NCI-H510A treated with DMSO at 0.1 percent for 48 hours (cell line): ENCODE results near the gene ADCY5.
A peak's percentile ranks its signal among the peaks of the same experiment; 100 is the strongest.

Source experiments
- DNase-seq: peaks from one replicate; lab custom pipeline; 2025; lab: John Stamatoyannopoulos, UW

The ADCY5 gene

GRCh38 chr3:123429362-123430125, 19.3 kb downstream of the ADCY5 start:
- DNase-seq: no peak

GRCh38 chr3:123424999-123425712, 23.7 kb downstream of the ADCY5 start:
- DNase-seq: no peak

GRCh38 chr3:123424321-123424998, 24.4 kb downstream of the ADCY5 start:
- no peak for DNase-seq

- DNase-seq: no peak
These were observed 25.1 kb downstream of the ADCY5 start for GRCh38 chr3:123423806-123424205.

GRCh38 chr3:123423031-123423430, 25.9 kb downstream of the ADCY5 start:
- no peak for DNase-seq

- no peak for DNase-seq
These were observed 26.4 kb downstream of the ADCY5 start for GRCh38 chr3:123422457-123422856.

- peak; percentile 3 for DNase-seq
These were observed 27.3 kb downstream of the ADCY5 start for GRCh38 chr3:123421353-123422174.

- no peak for DNase-seq
These were observed 28.4 kb downstream of the ADCY5 start for GRCh38 chr3:123420416-123420968.

GRCh38 chr3:123419850-123420297, 29.0 kb downstream of the ADCY5 start:
- no peak for DNase-seq

GRCh38 chr3:123419181-123419849, 29.6 kb downstream of the ADCY5 start:
- DNase-seq: no peak

- no peak for DNase-seq
These were observed 32.2 kb downstream of the ADCY5 start for GRCh38 chr3:123416647-123417046.

- DNase-seq: no peak
These were observed 32.7 kb downstream of the ADCY5 start for GRCh38 chr3:123416173-123416572.

GRCh38 chr3:123414973-123415775, 33.7 kb downstream of the ADCY5 start:
- no peak for DNase-seq

GRCh38 chr3:123412811-123413604, 35.9 kb downstream of the ADCY5 start:
- no peak for DNase-seq

- no peak for DNase-seq
These were observed 36.8 kb downstream of the ADCY5 start for GRCh38 chr3:123412076-123412475.

GRCh38 chr3:123411340-123412040, 37.4 kb downstream of the ADCY5 start:
- no peak for DNase-seq

- no peak for DNase-seq
These were observed 38.8 kb downstream of the ADCY5 start for GRCh38 chr3:123410149-123410515.

- peak; percentile 25 for DNase-seq
These were observed 39.3 kb downstream of the ADCY5 start for GRCh38 chr3:123409443-123410148.
